ENCODE data around the gene ITGB6. TPM values are rescaled to one million over a fixed set of nuclear protein-coding genes. Genes with fewer than 3 reads are reported as not detected.

The ITGB6 gene
- total and polyA plus RNA-seq, 7 donors = 2.1 to 24.3 (median 4.8) TPM

- 67 to 89% (median 69%) methylated on average over 5 of the region's 5 CpGs for WGBS, 3 donors
- Histone ChIP-seq H3K9me3 (no peaks in the 10 kb centered on the region), H3K4me1 (peaks cover 90% of the 10 kb centered on the region), H3K36me3 (ENCODE audit: insufficient read depth in 1 of 2, low read depth in 1 of 2) (no peaks in the 10 kb centered on the region), H3K27ac (peak overlapping the region; percentile 90), H3K27me3 (ENCODE audit: insufficient read depth in 3 of 3, low read length in 2 of 3) (no peaks in the 10 kb centered on the region), H3K4me3 (no peak overlapping the region)
- TF ChIP-seq CTCF (IDR thresholded peaks at IDR 0.05) = no peak
- intact Hi-C loops (cut with DNase I) = no loop called here
- ATAC-seq = no peak
- DNase-seq = no peak
Observed at GRCh38 chr2:160226367-160226766, 26.3 kb upstream of the ITGB6 start.

- no peak overlapping the region for H3K4me3 ChIP-seq
- no peaks in the 10 kb centered on the region for H3K27me3 ChIP-seq (ENCODE audit: insufficient read depth in 3 of 3, low read length in 2 of 3)
- peak overlapping the region; percentile 90 for H3K27ac ChIP-seq
- H3K4me1 ChIP-seq = peaks cover 90% of the 10 kb centered on the region
- DNase-seq (no peak), ATAC-seq (no peak)
- 45 to 50% (median 50%) methylated on average over 4 of the region's 4 CpGs for WGBS, 3 donors
- no peak for TF ChIP-seq CTCF (IDR thresholded peaks at IDR 0.05)
- no peaks in the 10 kb centered on the region for H3K36me3 ChIP-seq (ENCODE audit: insufficient read depth in 1 of 2, low read depth in 1 of 2)
- intact Hi-C loops (cut with DNase I) = no loop called here
- no peaks in the 10 kb centered on the region for H3K9me3 ChIP-seq
Observed at GRCh38 chr2:160225722-160226121, 25.6 kb upstream of the ITGB6 start.

- Histone ChIP-seq H3K27ac (peak overlapping the region; percentile 90), H3K36me3 (ENCODE audit: insufficient read depth in 1 of 2, low read depth in 1 of 2) (no peaks in the 10 kb centered on the region), H3K27me3 (ENCODE audit: insufficient read depth in 3 of 3, low read length in 2 of 3) (no peaks in the 10 kb centered on the region), H3K4me3 (no peak overlapping the region), H3K9me3 (no peaks in the 10 kb centered on the region), H3K4me1 (peaks cover 94% of the 10 kb centered on the region)
- WGBS, 3 donors = 88 to 95% (median 92%) methylated on average over 3 of the region's 3 CpGs
- ATAC-seq = no peak
- intact Hi-C loops (cut with DNase I) = no loop called here
- no peak for TF ChIP-seq CTCF (IDR thresholded peaks at IDR 0.05)
- no peak for DNase-seq
Observed at GRCh38 chr2:160224507-160224906, 24.4 kb upstream of the ITGB6 start.

GRCh38 chr2:160224060-160224459 is 24.0 kb upstream of the ITGB6 start:
- no peak for DNase-seq
- intact Hi-C loops (cut with DNase I) = no loop called here
- H3K27me3 ChIP-seq (ENCODE audit: insufficient read depth in 3 of 3, low read length in 2 of 3) = no peaks in the 10 kb centered on the region
- no peak overlapping the region for H3K4me3 ChIP-seq
- peak overlapping the region; percentile 90 for H3K27ac ChIP-seq
- H3K36me3 ChIP-seq (ENCODE audit: insufficient read depth in 1 of 2, low read depth in 1 of 2) = no peaks in the 10 kb centered on the region
- peak; percentile 65 to 70 (median 70) for ATAC-seq
- no peaks in the 10 kb centered on the region for H3K9me3 ChIP-seq
- peaks cover 93% of the 10 kb centered on the region for H3K4me1 ChIP-seq
- TF ChIP-seq CTCF (IDR thresholded peaks at IDR 0.05) = no peak
- WGBS, 3 donors = 41 to 59% (median 52%) methylated on average over 3 of the region's 3 CpGs

GRCh38 chr2:160223560-160223959 is 23.5 kb upstream of the ITGB6 start:
- no peak for TF ChIP-seq CTCF (IDR thresholded peaks at IDR 0.05)
- peaks cover 89% of the 10 kb centered on the region for H3K4me1 ChIP-seq
- H3K4me3 ChIP-seq = no peak overlapping the region
- H3K27ac ChIP-seq = peak overlapping the region; percentile 90
- H3K27me3 ChIP-seq (ENCODE audit: insufficient read depth in 3 of 3, low read length in 2 of 3) = no peaks in the 10 kb centered on the region
- H3K9me3 ChIP-seq = no peaks in the 10 kb centered on the region
- DNase-seq = no peak
- H3K36me3 ChIP-seq (ENCODE audit: insufficient read depth in 1 of 2, low read depth in 1 of 2) = no peaks in the 10 kb centered on the region
- intact Hi-C loops (cut with DNase I) = no loop called here
- WGBS, 3 donors = 79 to 88% (median 79%) methylated on average over 3 of the region's 3 CpGs
- ATAC-seq = no peak

All from psoas muscle (tissue), 8 donors.